ENCODE data around the gene TEAD1. TPM values are rescaled to one million over a fixed set of nuclear protein-coding genes. Genes with fewer than 3 reads are reported as not detected.

Gene TEAD1
- total RNA-seq, 1 donor from 2014 or later, result 107 TPM

DNA sequence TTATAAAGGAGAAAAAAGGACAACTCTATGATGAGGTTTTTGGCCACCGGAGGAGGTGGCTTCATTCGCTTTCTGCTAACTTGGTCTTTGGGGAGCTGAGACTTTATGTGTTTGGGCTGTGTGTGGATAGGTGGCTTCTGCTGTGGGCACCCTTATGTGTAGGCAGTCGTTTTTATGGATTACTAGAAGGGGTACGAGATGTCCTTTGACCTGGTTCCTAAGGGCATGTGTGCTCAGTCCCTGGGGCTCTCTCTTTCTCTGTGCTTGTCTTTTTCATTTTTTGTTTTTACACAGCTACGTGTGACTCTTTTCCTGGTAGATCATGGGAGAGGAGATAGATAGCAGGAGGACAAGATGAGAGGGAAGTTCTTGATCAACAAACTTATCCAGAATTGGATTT is 93.4 kb downstream of the TEAD1 start:
- intact Hi-C loops (cut with DNase I), result no loop called here
- DNase-seq (no peak), ATAC-seq (ENCODE audit: poor library complexity) (peak; percentile 5)

DNA sequence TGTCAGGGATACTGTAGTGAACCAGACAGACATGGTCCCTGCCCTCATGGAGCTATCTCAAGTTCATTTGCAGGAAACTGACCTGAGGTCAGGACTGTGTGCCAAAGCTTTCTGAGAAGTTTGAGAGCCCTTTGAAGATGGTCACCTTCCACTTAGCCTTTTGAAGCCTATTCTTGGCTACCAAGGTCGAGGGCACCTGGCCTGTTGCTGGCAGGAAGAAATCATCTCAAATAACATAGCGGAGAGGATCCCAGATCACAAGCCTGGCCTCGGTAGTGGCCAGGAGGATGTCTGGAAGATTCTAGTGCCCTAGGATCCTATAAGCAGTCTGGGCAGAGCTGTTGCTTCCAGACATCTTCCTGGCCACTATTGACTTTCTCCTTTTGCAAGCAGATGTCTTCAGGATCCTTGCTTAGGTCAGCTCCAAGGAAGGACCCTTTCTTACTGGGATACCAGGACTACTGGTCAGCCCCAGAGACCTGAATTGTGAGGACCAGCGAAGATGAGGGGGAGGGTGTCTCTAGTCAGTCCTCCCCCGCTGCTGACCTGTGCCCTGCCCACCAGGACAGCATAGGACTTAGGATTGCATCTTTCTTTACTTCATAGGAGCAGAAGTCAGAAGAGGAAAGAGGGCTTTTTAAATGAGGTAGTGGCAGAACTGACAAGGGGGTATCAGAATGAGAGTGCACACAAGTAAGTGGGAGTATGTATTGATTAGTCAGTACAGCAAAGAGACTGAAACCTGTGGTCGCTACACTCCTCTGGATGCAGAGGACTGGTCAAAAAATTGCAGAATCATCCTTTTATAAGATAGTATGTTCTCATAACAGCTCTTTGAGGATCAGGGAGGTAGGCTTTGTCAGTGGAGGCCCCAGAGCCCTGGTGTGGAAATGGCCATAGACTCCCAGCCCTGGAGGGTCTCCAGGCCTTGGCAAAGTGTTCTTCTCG is 94.8 kb downstream of the TEAD1 start:
- ATAC-seq (ENCODE audit: poor library complexity), result no peak
- intact Hi-C loops (cut with DNase I), result no loop called here
- DNase-seq, result no peak

DNA sequence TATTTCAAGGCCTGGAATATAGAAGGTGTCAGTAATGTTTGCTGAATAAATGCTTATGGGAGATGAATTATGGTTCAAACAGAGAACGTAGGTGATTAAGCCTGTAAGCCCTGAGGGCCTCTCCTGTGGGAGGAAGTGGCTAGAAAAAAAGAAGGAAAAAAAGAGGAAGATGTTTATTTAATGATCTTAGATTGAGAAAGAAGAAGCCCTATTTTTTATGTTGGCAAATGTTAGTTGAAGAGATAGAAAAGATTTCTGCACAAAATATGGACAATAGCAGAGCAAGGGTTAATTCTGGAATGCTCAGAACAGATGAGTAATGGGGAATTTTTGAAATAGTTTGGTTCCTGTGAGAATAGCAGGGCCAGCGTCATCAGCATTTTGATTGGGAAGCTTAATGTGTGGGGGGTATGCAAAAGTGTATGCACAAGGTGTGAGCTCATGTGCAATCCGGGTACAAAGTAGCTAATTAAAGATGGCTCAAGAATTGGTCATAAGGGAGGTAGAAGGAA is 95.7 kb downstream of the TEAD1 start:
- intact Hi-C loops (cut with DNase I), result no loop called here
- DNase-seq (no peak), ATAC-seq (ENCODE audit: poor library complexity) (no peak)

DNA sequence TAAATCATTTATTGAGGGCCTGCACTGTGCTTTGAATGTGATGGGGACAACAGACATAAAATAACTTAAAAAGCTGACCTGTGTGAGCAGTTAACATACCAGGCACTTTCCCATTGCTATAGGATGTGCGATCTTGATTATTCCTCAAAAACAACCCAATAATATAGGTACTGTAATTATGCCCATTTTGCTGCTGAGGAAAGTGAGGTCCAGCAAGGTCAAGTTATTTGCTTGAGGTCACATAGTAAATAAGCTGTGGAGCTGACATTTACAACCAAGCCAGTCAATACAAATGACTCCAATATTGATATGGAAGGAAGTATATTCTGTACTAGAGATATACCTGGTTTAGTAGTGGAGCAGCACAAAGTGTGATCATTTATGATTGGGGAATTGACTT is 96.2 kb downstream of the TEAD1 start:
- no peak for DNase-seq
- no peak for ATAC-seq (ENCODE audit: poor library complexity)
- intact Hi-C loops (cut with DNase I), result no loop called here

DNA sequence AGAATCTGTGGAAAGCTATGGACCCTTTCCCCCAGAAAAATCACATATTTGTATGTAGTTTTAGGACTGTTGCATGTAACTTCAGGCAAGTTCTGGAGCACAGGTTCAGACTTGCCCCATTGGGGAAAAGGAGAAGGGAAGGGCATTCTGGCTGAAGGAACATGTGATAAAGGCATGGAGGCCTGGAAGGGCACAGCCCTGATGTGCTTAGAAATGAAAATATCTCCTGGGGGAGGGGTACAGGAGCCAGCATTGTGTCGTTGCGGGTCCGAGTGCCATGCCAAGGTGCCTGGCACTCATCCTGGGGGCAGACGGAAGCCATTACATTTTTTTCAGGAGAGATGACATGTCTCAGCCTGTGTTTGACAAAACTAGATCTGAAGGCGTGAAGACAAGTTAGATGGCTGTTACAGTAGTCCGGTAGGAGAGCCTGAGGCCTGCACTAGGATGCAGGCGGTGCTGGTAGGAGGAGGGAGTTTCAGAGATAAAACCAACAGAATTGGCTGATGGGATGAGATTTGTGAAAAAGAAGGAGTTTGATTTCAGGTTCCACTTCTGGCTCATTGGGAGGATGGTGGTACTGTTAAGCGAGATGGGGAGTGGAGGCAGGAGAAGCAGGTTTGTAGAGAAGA is 96.9 kb downstream of the TEAD1 start:
- intact Hi-C loops (cut with DNase I), result no loop called here
- DNase-seq (no peak), ATAC-seq (ENCODE audit: poor library complexity) (no peak)

DNA sequence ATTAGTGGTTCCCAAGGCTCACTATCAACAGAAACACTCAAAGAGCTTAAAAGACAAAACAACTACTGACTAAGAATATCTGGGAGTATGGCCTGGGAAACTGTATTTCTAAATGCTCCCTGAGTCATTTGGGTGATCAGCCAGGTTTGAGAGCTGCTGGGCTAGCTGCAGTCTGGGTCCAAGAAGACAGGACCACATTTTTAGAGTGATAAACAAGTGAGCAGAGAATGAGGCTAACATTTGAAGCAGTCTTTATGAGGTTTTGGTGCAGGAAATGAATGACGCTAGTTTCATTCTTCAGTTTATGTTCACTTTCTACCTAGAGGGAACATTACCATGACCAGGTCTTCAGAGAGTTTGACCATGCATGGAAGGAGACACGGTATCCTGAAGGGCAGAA is 97.7 kb downstream of the TEAD1 start:
- intact Hi-C loops (cut with DNase I), result no loop called here
- no peak for DNase-seq
- no peak for ATAC-seq (ENCODE audit: poor library complexity)

DNA sequence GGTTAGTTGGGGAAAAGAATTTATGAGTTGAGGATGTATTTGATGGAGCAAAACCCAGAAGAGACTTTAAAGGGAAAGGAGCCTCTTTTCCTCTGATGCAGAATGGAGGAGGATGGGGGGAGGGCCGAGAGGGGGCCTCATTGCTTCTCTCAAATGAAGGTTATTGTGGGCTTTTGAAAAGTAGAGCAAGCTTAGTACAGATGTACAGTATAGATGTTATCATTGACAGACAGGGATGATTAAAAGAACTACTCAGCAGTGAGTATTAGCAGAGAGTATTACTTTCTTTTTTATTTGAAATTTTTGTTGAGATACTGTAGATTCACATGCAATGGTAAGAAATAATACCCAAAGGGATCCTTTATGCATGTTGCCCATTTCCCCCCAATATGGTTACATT is 98.1 kb downstream of the TEAD1 start:
- intact Hi-C loops (cut with DNase I), result no loop called here
- ATAC-seq (ENCODE audit: poor library complexity) (no peak), DNase-seq (no peak)

DNA sequence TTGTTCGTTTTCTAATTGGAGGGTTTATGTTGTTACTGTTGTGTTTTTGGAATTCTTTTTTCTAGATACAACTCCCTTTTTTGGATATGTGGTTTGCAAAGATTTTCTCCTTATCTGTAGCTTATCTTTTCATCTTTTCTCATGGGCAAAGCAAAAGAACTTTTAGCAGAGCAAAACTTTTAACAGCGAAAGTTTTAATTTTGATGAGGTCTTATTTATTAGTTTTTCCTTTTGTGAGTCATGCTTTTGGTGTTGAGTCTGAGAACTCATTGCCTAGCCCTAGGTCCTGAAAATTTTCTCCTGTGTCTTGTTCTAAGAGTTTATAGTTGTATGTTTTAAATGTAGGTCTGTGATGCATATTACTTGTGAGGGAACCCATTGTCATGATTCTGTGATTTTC is 99.4 kb downstream of the TEAD1 start:
- ATAC-seq (ENCODE audit: poor library complexity) (no peak), DNase-seq (no peak)
- intact Hi-C loops (cut with DNase I), result no loop called here

DNA sequence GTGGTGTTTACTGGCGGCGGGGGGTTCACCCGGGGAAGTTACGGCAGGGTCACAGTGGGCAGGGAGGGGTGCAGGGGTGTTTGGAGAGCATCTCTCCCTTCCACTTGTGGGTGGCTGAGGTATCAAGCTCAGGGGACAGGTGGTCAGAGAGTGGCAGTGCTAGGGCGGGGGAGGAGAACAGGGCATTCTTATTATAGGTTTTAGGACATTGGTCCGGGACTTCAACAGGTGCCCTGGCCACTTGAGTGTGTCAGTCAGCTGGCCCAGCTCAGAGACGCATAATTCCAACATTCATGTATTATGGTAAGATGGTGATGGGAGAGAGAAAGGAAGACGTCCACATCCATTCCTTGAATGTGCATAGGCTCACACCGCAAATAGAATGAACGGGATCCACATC is 101.7 kb downstream of the TEAD1 start:
- intact Hi-C loops (cut with DNase I), result no loop called here
- ATAC-seq (ENCODE audit: poor library complexity) (peak; percentile 13), DNase-seq (no peak)

DNA sequence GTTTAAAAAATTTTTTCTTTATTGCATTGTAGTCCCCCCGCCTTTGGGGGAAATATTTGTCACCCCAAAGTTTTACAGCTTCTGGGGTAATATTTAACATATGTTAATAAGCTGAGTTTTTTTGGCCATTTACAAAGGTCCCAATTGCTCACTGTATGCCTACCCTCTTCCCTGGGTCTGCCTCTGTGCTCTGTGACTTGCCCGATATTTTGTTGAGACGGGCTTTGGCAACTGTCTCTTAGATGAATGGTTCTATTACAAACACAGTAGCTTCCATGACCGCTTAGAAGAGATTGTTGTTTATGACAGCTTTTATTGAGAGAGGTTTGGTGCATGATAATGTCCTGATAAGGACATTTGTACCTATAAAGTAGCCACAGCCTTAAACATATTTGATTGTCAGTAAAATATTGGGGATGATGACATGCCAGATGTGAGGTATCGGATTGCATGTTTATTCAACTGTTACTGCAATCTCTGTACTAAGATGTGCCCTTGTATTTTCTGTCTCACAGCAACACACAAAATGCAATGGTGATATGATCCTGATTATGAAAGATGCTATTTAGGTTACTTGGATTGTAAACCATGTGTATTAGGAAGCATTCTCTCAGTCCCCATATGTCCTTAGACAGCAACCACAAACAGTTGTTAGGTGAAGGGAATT is 103.1 kb downstream of the TEAD1 start:
- DNase-seq (no peak), ATAC-seq (ENCODE audit: poor library complexity) (peak; percentile 15)
- intact Hi-C loops (cut with DNase I), result no loop called here

DNA sequence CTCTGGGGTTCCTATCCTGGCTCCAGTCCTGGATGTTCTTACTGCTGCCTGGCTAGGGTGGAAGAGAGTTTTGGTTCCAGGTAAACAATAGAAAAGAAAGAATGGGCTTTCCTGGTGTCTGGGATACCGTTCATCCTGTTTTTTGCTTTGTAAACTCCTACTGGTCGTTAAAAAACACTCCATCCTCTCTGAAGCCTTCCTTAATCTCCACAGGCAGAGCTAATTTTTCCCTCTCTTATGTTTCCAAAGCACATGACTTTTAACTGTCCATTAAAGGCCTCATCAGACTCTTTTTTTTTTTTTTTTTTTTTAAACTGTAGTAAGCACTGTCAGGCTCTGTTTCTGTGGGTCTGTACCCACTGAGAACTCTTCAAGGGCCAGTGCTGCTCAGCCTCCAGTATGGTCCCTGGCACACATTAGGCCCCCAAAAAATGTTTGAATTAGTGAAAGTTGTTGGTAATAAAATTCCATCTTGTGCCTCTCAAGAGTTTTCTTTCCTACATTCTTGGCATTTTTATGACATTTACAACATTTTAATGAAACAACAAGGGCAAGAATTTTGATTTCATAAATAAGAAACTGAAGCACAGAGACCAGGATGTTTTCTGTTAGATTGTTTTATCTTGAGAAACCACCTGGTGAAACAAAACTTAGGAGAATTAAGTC is 104.2 kb downstream of the TEAD1 start:
- DNase-seq (no peak), ATAC-seq (ENCODE audit: poor library complexity) (no peak)
- intact Hi-C loops (cut with DNase I), result no loop called here

DNA sequence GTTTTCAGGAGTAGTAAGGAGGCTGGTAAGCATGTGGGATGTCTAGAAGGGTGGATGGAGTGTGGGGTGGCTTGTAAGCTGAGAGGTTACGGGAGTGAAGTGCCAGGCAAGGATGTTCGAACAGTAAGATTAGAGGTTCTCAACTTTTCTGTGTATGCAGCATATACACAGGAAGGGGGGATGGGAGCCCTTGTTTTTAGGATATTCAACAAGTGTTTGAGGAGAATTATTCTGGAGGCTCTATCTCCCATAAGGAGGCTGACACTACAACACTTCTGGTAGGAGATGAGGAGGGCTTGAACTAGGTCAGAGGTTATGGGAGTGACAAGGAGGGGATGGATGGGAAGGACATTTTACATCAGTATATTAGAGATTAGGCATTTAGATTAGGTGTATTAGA is 109.5 kb downstream of the TEAD1 start:
- ATAC-seq (ENCODE audit: poor library complexity) (no peak), DNase-seq (no peak)
- intact Hi-C loops (cut with DNase I), result no loop called here

DNA sequence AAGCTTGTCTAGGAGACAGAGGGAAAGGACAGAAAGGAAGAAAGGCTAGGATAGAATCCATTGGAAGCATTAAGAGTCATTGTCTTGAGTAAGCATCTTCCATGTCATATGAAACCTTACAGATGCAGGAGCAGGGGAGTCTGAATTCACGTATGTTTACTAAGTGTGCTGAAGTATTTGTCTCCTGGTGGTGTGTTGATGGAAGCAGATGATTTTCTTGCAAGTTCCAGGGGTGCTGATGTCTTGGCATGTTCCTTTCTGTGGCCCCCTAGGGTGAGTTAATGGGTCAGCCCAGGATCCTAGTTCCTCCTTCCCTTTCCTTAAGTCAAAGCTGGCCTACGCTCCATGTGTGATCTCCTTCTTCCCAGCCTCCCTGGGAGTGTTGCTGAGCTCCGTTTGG is 110.2 kb downstream of the TEAD1 start:
- no peak for DNase-seq
- ATAC-seq (ENCODE audit: poor library complexity), result no peak
- intact Hi-C loops (cut with DNase I), result no loop called here

DNA sequence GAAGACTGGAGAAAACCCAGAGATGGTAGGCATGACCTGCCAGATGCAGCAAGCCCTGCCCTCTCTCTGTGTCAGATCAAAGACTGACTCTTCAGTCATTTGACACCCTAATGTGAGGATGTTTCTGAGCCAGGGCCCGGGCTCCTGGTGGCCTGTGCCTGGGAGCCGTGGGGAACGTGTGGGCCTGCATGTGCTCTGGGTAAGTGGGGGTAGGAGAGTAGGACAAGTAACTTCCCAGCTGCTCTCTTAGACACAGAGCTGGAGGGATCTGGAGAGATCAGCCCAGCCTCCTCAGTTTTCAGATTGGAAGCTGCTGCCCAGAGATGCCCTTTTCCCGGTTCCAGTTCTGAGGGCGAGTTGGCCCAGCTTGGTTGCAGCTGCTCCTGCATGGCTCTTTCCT is 110.8 kb downstream of the TEAD1 start:
- peak; percentile 77 for ATAC-seq (ENCODE audit: poor library complexity)
- intact Hi-C loops (cut with DNase I), result no loop called here
- DNase-seq, result no peak

DNA sequence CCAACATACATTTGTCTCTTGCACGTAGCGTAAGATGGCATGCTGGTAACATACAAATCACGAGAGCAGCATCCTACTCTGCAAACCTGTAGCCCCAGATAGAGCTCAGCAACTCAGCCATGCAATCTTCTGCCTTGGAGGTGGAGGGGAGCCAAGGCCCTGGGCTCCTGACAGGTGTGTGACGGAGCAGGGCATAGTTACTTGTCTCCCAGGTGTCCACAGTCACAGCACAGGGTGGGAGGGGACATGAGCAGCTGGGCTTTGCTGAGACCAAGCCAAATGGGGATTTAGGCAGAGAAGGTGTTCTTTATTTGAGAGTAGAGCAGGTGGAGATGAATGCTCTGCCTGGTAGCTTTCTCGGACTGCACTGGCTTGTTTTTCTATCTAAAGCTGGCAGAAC is 111.7 kb downstream of the TEAD1 start:
- DNase-seq (no peak), ATAC-seq (ENCODE audit: poor library complexity) (no peak)
- intact Hi-C loops (cut with DNase I), result no loop called here

DNA sequence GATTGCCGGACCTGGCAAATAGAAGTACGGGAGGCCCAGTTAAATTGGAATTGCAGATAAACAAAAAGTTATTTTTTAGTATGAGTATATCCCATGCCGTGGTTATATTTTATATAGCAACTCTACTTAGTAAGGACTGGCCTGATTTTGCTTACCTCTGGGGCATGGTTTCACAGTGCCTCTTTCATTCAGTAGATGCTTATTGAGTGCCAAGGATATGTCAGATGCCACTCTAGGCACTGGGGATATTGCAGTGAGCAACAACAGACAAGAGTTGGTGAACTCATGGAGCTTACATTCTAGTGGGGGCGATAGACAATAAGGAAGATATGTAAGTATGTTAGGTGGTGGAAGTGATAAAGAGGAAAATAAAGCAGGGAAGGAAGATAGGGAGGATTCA is 112.2 kb downstream of the TEAD1 start:
- peak; percentile 72 for ATAC-seq (ENCODE audit: poor library complexity)
- intact Hi-C loops (cut with DNase I), result no loop called here

DNA sequence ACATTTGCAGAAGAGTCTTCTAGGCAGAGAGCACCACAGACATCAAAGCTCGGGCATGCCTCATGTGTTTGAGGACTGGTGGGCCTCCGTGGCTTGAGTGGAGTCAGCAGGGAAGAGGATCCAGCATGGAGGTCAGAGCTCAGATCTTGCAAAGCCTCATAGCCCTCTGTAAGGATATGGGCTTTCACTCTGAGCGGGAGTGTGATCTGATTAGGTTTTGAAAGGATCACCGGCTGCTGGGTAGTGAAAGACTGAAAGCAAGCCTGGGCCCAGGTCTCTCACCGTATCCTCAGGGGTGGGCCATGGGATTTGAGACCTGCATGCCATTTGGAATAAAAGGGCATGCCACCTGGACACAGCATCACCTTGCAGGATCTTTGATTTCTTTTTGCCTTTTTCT is 112.7 kb downstream of the TEAD1 start:
- DNase-seq (no peak), ATAC-seq (ENCODE audit: poor library complexity) (no peak)
- intact Hi-C loops (cut with DNase I), result no loop called here

More for the DNA sequence above, 112.2 kb downstream of the TEAD1 start:
- DNase-seq, result no peak

DNA sequence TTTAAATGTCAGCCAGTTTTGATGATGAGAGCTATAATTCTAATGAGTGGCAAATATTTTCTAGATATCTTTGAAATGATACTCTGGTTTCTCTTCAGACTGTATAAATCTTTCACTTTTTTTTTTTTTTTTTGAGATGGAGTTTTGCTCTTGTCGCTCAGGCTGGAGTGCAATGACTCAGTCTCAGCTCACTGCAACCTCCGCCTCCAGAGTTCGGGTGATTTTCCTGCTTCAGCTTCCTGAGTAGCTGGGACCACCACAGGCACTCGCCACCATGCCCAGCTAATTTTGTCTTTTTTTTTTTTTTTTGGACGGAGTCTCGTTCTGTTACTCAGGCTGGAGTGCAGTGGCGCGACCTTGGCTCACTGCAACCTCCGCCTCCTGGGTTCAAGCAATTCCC is 113.6 kb downstream of the TEAD1 start:
- intact Hi-C loops (cut with DNase I), result no loop called here
- ATAC-seq (ENCODE audit: poor library complexity) (no peak), DNase-seq (no peak)

DNA sequence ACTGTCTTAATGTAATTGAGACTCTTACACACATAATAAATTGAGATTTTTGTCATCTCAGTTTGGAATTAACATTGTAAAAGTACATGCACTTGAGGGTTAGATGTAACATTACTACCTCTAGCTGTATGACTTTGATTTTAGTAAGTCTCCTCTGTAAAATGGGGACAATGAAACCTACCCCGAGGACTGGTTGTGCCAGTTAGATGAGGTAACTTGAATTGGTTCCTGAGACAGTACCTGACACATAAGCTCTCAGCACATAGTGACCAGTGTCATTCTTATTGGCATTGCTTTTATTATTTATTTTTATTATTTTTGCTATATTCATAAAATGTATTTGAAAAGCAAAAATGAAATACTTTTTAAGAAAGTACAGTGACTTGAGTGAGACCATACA is 114.8 kb downstream of the TEAD1 start:
- ATAC-seq (ENCODE audit: poor library complexity), result no peak

More for the DNA sequence above, 114.8 kb downstream of the TEAD1 start:
- DNase-seq, result no peak
- intact Hi-C loops (cut with DNase I), result no loop called here

Data from Right ventricle myocardium superior (tissue), 1 donor.